SU-DHL-6 (cell line): Measurements from ENCODE around the gene APOBEC3G.

ENCODE experiments used
- EZH2phosphoT487 ChIP-seq: fragments of 200-600 bp; sonication (generic), shearing (Covaris generic); conservative IDR thresholded peaks from 2 replicates; pipeline ENCODE4 v1.6.1; 2018; ENCODE audit warnings: mild to moderate bottlenecking, antibody characterized with exemption, low read length, moderate library complexity, mixed read lengths
- TF ChIP-seq, protein P1 (sequence below): fragments of 200-600 bp; sonication (generic); IDR thresholded peaks from one replicate; pipeline ENCODE4 v1.5.1; 2017; ENCODE audit warnings: antibody characterized with exemption, mild to moderate bottlenecking, low read length, moderate library complexity; ENCODE audit not compliant: insufficient read depth, poor library complexity, severe bottlenecking

DNA sequence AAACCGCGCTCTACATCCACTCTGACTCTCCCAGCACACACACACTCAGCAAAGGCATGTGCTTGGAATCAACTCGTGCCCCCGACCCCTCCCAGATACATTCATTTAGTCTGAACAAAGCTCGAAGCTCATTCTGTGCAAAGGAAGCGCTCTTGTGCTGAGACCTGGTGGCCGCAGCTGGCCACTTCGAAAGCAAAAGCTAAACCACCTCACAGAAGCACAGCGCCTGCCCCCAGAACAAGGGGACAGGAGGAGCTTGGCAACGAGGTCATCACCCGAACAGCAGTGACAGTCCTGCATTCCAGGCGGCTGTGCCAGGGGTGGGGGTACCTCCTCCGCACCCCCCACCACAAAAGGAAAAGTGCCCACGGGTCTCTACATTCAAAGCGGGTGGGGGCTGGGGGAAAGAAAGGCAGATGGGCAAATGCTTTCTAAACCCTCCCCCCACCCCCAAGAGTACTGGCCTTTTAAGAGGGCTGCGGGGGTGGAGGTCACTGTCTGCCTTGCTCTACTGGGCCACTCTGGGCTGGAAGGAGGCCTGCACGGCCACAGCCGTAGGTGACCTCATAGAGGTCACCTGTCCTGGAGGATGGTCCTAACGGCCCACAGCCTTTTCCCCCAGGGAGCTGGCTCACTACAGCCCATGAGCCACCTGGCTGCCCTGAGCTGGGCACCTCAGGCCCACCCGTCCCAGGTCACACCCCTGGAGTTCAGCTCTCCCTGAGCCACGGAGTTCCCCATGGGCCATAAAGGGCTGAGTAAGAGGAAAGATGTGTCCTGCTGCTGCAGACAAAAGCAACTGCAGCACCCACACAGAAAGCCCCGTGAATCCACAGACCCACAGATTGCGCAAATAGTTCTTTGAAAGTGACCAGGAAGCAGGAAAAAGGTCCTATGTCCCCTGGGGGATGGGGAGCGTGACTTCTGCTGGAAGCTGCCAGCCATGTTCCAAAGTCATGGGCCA is 54.1 kb downstream of the APOBEC3G start:
- TF ChIP-seq, protein P1, sequence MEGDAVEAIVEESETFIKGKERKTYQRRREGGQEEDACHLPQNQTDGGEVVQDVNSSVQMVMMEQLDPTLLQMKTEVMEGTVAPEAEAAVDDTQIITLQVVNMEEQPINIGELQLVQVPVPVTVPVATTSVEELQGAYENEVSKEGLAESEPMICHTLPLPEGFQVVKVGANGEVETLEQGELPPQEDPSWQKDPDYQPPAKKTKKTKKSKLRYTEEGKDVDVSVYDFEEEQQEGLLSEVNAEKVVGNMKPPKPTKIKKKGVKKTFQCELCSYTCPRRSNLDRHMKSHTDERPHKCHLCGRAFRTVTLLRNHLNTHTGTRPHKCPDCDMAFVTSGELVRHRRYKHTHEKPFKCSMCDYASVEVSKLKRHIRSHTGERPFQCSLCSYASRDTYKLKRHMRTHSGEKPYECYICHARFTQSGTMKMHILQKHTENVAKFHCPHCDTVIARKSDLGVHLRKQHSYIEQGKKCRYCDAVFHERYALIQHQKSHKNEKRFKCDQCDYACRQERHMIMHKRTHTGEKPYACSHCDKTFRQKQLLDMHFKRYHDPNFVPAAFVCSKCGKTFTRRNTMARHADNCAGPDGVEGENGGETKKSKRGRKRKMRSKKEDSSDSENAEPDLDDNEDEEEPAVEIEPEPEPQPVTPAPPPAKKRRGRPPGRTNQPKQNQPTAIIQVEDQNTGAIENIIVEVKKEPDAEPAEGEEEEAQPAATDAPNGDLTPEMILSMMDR: no peak
- TF ChIP-seq EZH2phosphoT487: no peak
